ENCODE results near the gene DNHD1. TPM values are rescaled to one million over a fixed set of nuclear protein-coding genes. Genes with fewer than 3 reads are reported as not detected.
A peak's percentile ranks its signal among the peaks of the same experiment; 100 is the strongest.

The DNHD1 gene, protein sequence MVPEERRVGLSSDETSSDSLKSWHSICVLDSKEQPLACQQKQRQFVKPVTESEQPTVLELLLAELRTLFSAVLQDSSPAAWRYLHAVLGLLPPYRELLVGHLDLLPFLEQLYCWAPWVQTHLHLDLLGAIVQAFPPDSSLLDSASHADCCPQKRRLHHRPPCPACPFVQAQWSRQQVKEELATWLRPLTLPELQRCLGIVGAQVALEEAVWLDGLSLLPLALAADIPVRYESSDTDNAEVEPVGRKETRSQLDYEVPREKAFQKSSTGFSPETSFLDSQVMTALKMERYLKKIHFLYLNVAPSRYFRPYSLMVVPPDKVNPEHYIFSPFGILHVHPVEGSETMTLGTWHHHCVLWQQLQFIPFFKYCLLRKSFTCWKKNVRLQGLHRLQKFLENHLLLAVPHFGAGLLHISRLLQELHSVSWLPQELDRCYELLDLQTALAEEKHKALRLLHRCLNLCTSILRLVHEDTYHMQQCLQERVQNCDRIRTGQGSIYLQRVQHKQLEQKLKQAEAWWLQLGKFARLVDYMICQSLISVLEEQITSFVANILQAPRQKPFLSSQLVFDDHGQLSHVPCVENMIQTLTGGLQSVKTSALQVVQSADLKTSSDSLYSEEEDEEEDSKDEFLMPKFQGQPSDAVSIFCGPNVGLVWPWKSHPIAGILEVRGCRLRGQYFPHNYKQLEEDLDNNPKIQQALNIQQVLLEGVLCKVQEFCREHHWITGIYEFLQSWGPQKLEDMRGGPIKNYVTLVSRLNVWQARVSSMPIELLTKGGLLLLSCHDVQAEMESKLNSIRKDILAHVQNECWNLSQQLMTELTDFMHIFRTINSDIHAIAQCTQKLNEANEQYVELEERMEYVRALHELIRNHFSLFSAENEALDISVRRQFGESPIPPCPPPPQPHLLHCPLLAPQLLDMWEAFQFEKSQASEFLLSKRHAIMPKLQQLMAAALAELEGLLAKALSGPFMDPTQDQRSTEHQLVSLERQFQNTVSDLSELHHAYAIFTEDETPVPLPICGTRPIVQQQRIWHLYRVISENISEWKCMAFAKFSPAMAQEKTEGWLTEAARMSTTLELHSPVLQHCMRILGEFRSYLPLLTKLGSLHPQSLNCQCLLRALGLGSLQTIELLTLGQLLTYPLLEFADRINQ (N-terminal part only)
- total RNA-seq, result 4.4 TPM
- long read RNA-seq, partial matches to known transcripts, result 0 of 5 reads
- long read RNA-seq, other reads (novel, unspliced or antisense), result 5 of 5 reads

DNA sequence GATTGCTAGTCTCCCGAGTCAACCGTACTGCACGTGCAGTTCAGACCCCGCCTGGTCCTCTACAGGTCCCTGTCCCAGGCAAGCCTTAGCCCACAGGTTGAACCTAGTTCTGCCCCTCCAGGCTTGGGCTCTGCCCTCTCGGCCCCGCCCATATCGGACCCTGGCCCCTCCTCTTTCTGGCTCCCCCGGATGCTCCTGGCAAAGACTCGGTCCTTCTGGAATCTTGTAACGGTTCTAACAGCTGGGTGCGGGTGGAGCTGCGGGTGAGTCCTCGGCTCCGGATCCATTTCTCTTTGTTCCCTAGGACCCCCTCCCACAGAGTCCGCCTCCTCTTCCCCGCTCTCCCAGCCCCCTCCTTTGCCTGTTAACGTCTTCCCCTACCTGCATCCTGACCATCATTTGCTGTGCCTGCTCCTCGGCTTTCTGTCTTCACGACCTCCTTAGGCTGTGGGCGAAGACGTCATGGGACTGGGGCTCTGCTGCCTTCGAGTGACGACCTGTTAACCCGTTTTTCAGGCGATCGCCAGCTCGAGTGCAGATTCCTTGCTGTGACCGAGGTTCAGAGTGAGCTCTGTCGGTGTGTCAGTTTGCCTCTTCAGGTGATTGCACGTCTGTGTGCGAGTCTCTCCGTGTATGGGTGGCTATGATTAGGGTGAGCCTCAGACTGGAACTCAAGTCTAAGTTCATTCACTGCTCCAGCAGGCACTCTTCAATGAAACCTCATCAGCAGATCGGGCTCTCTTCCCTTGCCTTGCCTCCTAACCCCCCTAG is at the start of gene DNHD1:
Gene DNHD1 (plus strand): TSS at position 212 of the 771 bp plus-strand sequence. CDS start 936 bp downstream, outside the sequence.
- intact Hi-C loops (cut with micrococcal nuclease), result loop anchor here (10.0 kb wide), 1 partner anchor 52 kb away; the partner anchor contains the start of gene HPX
- peak within 1 kb of the TSS; percentile 28 for H3K27ac ChIP-seq (replicated peaks)
- DNase-seq, result no peak

DNA sequence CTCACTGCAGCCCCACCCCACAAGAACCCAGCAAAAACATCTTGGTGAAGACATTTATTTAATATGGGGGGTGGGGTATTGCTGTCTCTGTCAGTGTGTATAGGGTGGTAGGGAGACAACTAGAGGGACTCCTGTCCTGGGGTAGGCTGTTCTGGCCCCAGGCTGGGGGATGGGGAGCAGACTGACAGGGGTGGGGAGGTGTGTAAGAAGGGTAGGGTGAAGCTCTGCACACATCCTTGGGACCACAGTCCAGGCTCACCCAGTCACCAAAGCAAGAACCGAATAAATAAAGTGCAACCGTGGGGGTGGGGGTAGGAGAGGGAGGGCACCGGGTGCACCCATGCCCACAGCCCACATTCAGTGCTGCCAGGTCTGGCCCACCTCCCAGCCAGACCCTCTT is 48.5 kb upstream of the DNHD1 start:
- H3K27ac ChIP-seq (replicated peaks), result no peak overlapping the region
- H3K4me3 ChIP-seq, result no peak overlapping the region
- DNase-seq, result no peak
- H3K4me1 ChIP-seq, result no peaks in the 10 kb centered on the region
- intact Hi-C loops (cut with micrococcal nuclease), result loop anchor here (10.0 kb wide), 1 partner anchor 46 kb away; the partner anchor contains the start of gene DNHD1
- peaks cover 50% of the 10 kb centered on the region for H3K36me3 ChIP-seq
- H3K27me3 ChIP-seq (ENCODE audit: low read depth), result no peaks in the 10 kb centered on the region
- no peaks in the 10 kb centered on the region for H3K9me3 ChIP-seq (replicated peaks)
- TF ChIP-seq, protein P1, sequence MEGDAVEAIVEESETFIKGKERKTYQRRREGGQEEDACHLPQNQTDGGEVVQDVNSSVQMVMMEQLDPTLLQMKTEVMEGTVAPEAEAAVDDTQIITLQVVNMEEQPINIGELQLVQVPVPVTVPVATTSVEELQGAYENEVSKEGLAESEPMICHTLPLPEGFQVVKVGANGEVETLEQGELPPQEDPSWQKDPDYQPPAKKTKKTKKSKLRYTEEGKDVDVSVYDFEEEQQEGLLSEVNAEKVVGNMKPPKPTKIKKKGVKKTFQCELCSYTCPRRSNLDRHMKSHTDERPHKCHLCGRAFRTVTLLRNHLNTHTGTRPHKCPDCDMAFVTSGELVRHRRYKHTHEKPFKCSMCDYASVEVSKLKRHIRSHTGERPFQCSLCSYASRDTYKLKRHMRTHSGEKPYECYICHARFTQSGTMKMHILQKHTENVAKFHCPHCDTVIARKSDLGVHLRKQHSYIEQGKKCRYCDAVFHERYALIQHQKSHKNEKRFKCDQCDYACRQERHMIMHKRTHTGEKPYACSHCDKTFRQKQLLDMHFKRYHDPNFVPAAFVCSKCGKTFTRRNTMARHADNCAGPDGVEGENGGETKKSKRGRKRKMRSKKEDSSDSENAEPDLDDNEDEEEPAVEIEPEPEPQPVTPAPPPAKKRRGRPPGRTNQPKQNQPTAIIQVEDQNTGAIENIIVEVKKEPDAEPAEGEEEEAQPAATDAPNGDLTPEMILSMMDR (IDR thresholded peaks at IDR 0.05; ENCODE audit: borderline replicate concordance), result no peak

More for the DNA sequence above, at the start of gene DNHD1:
- Histone ChIP-seq H3K4me1 (peaks cover 14% of the 10 kb centered on the region), H3K4me3 (peak within 1 kb of the TSS; percentile 38), H3K9me3 (replicated peaks) (no peaks in the 10 kb centered on the region), H3K27me3 (ENCODE audit: low read depth) (no peaks in the 10 kb centered on the region), H3K36me3 (peaks cover 42% of the 10 kb centered on the region)
- TF ChIP-seq, protein P1 (IDR thresholded peaks at IDR 0.05; ENCODE audit: borderline replicate concordance), result no peak

DNA sequence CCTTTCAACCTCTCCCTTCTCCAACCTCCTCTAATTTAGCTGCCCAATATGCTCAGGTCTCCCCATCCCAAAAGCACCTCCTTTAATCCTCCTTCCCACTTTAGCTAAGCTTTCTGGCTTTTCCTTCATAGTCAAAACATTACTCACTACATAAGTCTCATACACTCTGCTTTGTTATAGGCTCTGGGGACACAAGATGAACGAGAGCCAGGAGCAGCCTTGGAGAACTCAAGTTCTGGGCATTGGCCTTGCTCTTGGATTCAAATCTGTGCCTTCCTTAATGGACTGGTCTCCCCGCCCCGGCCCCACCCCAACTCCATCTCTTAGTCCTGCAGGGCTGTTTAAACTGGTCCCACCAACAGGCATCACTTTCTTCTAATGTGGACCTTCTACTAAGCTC is 44.9 kb upstream of the DNHD1 start:
- TF ChIP-seq, protein P1 (IDR thresholded peaks at IDR 0.05; ENCODE audit: borderline replicate concordance), result no peak
- no peak for DNase-seq
- H3K27ac ChIP-seq (replicated peaks), result no peak overlapping the region
- no peak overlapping the region for H3K4me3 ChIP-seq
- intact Hi-C loops (cut with micrococcal nuclease), result no loop called here
- no peaks in the 10 kb centered on the region for H3K9me3 ChIP-seq (replicated peaks)
- peaks cover 86% of the 10 kb centered on the region for H3K36me3 ChIP-seq
- H3K27me3 ChIP-seq (ENCODE audit: low read depth), result no peaks in the 10 kb centered on the region
- no peaks in the 10 kb centered on the region for H3K4me1 ChIP-seq

DNA sequence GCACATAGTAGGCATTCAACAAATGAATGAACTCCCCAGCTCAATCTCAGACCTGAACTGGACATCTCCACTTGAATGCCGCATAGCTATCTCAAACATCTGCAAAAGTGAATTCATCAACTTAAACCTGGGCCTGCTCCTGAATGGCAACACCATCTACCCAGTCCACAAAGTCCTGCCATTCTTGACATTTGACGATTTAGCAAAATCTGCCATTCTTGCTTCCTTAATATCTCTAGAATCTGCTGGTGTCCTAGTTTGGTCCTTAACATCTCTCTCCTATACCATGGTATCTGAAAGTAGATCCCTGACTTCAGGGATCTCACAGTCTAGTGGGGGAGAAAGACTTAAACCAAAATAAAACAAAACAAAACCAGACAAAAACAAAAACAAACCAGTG is 43.9 kb upstream of the DNHD1 start:
- no peak overlapping the region for H3K4me3 ChIP-seq
- H3K9me3 ChIP-seq (replicated peaks), result no peaks in the 10 kb centered on the region
- no peaks in the 10 kb centered on the region for H3K4me1 ChIP-seq
- H3K36me3 ChIP-seq, result peaks cover 88% of the 10 kb centered on the region
- H3K27ac ChIP-seq (replicated peaks), result no peak overlapping the region
- TF ChIP-seq, protein P1 (IDR thresholded peaks at IDR 0.05; ENCODE audit: borderline replicate concordance), result no peak
- intact Hi-C loops (cut with micrococcal nuclease), result no loop called here
- no peak for DNase-seq
- H3K27me3 ChIP-seq (ENCODE audit: low read depth), result no peaks in the 10 kb centered on the region
